ENCODE results near the gene ELP2.
"Not testable (repeated sequence)": the region's sequence is repeated elsewhere in the genome, so short reads cannot be mapped to it uniquely, and the experiment has no call there.

The ELP2 gene, protein sequence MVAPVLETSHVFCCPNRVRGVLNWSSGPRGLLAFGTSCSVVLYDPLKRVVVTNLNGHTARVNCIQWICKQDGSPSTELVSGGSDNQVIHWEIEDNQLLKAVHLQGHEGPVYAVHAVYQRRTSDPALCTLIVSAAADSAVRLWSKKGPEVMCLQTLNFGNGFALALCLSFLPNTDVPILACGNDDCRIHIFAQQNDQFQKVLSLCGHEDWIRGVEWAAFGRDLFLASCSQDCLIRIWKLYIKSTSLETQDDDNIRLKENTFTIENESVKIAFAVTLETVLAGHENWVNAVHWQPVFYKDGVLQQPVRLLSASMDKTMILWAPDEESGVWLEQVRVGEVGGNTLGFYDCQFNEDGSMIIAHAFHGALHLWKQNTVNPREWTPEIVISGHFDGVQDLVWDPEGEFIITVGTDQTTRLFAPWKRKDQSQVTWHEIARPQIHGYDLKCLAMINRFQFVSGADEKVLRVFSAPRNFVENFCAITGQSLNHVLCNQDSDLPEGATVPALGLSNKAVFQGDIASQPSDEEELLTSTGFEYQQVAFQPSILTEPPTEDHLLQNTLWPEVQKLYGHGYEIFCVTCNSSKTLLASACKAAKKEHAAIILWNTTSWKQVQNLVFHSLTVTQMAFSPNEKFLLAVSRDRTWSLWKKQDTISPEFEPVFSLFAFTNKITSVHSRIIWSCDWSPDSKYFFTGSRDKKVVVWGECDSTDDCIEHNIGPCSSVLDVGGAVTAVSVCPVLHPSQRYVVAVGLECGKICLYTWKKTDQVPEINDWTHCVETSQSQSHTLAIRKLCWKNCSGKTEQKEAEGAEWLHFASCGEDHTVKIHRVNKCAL

DNA sequence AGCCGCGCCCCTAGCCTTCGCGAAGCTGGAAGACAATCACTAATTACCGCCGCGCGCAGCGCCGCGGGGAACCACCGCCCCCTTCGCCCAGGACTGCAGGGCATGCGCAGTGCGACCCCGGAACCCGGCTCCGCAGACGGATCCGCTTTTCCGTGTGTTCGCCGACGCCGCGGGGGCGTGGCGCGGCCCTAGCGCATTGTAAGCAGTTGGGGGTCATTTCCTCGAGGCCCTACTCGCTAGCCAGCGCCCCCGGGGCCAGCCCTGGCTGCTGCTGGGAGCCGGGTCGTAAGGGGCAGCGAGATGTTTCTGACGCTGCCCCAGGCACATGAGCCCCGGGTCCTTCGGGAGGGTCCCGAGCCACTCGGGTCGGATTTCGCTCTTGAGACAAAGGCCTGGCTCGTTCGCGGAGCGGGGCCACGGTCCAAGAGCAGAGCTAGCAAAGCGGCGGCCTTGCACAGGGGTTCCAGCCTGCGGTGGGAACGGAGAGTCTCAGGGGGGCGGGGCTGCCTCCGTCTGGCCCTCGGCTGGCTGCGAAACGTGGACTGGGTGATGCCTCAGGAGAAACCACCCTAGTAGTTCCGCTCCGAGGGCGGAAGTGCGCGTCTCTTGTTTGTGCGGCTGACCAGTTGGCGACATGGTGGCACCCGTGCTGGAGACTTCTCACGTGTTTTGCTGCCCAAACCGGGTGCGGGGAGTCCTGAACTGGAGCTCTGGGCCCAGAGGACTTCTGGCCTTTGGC, at the start of gene ELP2, which contains the start of gene SLC39A6:
Gene ELP2, plus strand, starts transcription at position 600 of the 739 bp plus-strand sequence. Its CDS starts 35 bp downstream, at position 635.
Gene SLC39A6, minus strand, starts transcription at position 41 of the 739 bp plus-strand sequence. CDS start 2,333 bp downstream, outside the sequence.
- DNase-seq (ENCODE audit: low read depth in 2 of 2), result peak; percentile 87

DNA sequence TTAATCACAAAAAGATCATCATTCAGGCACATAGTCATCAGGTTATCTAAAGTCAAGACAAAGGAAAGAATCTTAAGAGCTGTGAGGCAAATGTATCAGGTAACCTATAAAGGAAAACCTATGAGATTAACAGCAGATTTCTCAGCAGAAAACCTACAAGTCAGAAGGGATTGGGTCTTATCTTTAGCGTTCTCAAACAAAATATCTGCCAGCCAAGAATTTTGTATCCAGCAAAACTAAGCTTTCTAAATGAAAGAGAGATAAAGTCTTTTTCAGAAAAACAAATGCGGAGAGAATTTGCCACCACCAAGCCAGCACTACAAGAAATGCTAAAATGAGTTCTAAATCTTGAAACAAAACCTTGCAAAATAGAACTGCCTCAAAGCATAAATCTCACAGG, 48.6 kb upstream of the ELP2 start:
- not testable (repeated sequence) for DNase-seq (ENCODE audit: low read depth in 2 of 2)

DNA sequence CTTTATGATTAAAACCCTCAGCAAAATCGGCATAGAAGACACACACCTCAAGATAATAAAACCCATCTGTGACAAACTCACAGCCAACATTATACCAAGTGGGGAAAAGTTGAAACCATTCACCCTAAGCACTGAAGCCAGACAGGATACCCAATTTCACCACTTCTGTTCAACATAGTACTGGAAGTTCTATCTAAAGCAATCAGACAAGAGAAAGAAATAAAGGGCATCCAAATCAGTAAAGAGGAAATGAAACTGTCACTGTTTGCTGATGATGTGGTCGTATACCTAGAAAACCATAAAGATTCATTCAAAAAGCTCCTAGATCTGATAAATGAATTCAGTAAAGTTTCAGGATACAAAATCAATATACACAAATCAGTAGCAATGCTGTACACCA, 46.0 kb upstream of the ELP2 start:
- no peak for DNase-seq (ENCODE audit: low read depth in 2 of 2)

DNA sequence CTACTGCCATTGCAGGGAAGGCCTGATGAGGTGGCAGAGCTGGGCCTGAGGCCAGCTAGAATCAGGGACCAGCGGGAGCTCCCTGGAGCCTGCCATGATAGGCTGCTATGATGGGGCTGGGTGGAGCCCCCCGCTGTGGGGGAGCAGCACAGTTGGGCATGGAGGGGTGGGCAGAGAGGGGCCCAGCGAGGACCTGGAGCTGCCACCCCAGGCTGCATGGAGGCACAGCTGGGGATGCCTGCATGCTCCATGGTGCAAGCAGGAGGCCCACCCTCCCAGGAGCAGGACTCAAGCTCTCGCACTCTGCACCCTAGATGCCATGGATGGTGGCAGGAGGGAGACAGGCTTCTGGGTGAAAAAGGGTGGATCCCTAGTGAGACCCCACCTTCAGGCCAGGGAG, 44.5 kb upstream of the ELP2 start:
- no peak for DNase-seq (ENCODE audit: low read depth in 2 of 2)

DNA sequence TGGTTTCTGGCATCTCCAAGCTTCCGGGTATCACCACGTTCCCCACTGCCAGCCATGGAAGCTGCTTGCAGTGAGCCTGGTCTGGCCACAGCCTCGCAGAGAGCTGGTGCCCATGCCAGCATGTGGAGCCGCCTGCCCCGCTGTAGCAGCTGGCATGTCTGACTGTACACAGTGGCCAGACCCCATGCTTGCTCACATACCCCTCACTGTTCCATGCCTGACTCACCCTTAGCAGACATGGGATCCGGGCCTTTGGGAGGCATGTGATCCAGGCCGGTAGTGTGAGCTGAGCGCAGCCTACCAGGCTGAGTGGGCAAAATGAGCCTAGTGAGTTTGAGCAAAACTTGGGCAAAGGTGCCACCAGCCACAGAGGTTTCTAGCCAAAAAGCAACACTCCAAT, 43.5 kb upstream of the ELP2 start:
- no peak for DNase-seq (ENCODE audit: low read depth in 2 of 2)

DNA sequence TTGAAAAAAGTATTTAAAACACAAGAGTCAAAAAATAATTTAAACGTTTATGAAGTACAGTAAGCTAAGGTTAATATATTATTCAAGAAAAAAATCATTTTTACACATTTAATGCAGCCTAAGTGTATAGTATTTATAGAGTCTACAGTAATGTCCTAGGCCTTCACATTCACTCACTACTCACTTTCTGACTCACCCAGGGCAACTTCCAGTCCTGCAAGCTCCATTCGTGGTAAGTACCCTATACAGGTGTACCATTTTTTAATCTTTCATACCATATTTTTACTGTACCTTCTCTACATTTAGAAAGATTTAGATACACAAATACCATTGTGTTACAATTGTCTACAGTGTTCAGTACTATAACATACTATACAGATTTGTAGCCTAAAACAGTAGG, 41.4 kb upstream of the ELP2 start:
- no peak for DNase-seq (ENCODE audit: low read depth in 2 of 2)

DNA sequence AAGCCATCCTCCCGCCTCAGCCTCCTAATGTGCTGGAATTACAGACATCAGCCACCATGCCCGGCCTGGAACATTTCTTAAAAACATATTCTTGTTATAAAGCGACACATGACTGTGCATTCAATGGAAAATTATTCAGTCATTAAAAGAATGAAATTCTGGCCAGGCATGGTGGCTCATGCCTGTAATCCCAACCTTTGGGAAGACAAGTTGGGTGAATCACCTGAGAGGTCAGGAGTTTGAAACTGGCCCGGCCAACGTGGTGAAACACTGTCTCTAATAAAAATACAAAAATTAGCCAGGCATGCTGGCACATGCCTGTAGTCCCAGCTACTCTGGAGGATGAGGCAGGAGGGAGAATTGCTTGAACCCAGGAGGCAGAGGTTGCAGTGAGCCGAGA, 40.7 kb upstream of the ELP2 start:
- no peak for DNase-seq (ENCODE audit: low read depth in 2 of 2)

DNA sequence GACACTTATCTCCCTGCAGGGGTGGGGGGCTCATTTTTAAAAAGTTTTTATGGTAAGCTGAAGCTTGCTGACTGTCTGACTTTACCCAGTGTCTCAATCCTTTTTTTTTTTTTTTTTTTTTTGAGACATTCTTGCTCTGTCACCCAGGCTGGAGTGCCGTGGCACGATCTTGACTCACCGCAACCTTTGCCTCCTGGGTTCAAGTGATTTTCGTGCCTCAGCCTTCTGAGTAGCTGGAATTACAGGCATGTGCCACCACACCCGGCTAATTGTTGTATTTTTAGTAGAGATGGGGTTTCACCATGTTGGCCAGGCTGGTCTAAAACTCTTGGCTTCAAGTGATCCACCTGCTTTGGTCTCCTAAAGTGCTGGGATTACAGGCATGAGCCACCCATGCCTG, 37.6 kb upstream of the ELP2 start:
- DNase-seq (ENCODE audit: low read depth in 2 of 2), result not testable (repeated sequence)

DNA sequence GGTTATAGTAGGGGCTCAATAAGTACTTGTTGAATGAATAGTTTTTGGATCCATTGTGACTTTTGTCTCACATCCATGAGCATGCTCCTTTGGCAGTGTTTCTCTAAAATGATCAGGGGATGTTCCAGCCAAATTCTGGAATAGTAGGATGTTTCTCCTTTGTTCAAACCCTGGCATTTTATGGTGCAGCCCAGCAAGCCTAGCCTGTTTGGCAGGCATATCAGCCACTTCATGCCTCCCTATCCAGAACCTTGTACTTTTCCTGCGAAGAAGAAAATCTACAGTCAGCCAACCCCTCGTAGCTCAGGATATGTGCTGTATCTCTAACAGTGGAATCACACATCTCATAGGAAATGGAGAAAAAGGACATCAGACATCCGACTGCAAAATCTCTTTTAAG, 35.3 kb upstream of the ELP2 start:
- no peak for DNase-seq (ENCODE audit: low read depth in 2 of 2)

DNA sequence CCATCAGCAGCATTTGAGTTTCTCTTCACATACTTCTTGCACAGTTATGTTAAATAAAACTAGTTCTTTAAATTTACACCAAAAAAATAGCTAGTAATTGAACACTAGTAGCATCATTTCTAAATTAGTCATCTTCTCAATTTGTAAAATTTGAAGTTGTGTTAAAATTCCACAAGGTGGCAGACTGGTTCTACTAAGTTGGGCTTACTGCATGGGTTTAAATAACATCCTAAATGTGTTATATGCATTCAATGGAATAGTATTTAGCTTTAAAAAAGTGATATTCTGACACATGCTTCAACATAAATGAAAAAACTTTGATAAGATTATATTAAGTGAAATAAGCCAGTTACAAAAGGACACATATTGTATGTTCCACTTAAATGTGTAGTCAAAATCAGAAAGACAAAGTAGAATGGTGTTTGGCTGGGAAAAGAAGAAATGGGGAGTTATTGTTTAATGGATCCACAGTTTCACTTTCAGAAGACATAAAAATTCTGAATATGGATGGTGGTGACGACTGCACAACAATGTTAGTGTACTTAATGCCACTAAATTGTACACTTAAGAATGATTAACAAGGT, 33.7 kb upstream of the ELP2 start:
- DNase-seq (ENCODE audit: low read depth in 2 of 2), result peak; percentile 39 to 46

DNA sequence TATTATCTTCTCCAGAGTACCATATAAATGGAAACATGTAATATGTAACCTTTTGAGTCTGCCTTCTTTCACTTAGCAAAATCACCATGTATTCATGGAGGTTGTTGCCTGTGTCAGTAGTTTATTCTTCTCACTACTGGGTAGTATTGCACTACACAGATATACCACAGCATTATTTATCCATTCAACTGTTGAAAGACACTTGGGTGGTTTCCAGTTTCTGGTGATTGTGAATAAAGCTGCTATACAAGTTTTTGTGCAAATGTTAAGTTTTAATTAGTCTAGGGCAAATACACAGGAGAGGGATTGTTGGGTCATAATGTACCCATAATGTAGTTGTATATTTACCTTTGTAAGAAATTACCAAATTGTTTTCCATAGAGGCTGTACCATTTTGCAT, 32.7 kb upstream of the ELP2 start:
- no peak for DNase-seq (ENCODE audit: low read depth in 2 of 2)

DNA sequence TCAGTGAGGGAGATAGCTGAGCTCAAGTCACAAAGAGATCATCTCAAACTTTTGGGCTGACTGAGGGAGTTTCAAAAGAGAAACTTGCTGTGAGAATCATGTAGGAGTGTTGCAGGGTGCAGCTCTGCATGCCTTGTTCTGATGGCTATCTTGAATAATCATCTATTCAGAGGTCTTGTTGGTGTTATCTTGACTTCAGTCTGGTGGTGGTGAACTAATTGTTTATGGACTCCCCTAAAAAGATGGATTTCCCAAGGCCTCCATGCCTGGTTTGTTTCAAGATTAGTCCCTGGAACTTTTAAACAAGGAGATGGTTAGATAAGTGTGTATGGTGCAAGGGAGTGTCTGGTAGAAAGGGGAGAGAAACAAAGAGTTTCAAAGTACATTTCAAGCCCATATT, 30.4 kb upstream of the ELP2 start:
- no peak for DNase-seq (ENCODE audit: low read depth in 2 of 2)

DNA sequence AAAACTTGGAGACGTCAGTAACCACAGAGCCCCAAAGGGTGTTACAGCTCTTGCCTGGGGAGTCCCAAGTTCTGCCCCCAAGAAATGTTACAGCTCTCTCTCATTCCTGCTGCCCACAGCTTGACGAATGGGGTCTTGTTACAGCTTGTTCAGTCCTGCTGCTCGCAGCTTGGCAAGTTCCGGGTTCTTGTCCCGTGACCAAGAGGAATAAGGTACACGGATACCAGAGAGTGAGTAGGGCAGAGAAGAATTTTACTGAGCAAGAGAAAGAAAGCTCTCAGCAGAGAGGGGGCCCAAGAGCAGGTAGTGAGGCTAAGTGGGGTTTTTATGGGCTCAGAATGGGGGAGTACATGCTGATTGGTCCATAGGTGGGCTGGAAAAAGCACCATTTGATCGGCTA, 27.8 kb upstream of the ELP2 start:
- DNase-seq (ENCODE audit: low read depth in 2 of 2), result no peak

DNA sequence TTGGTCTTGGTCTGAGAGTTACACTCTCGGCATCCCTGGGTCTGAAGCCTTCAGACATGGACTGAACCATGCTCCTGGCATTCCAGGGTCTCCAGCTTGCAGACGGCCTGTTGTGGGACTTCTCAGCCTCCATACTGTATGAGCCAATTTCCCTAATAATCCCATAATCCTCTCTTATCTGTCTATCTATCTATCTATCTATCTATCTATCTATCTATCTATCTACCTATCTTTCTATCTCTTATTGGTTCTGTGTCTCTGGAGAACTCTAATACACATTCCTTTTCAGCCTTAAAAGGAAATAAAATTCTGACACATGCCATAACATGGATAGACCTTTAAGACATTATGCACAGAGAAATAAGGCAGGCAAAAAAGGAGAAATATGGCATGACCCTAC, 24.9 kb upstream of the ELP2 start:
- no peak for DNase-seq (ENCODE audit: low read depth in 2 of 2)

DNA sequence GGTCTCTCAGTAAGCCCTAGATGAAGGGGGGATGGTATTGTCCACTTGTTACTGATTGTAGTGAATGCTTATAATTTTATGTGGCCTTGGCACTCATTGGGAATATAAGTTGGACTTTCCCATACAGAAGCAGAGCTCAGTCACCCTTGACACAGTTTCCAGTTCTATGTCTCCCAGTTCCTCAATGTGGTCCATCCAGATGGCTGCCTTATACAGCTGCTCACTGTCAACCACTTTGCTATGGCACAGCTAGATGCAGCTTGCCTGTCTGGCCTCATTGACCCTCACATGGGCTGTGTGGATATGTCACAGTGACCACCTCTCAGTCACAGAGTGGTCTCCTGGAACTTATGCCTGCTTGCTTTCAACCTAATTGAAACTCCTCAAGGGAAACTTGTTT, 22.2 kb upstream of the ELP2 start:
- DNase-seq (ENCODE audit: low read depth in 2 of 2), result no peak

DNA sequence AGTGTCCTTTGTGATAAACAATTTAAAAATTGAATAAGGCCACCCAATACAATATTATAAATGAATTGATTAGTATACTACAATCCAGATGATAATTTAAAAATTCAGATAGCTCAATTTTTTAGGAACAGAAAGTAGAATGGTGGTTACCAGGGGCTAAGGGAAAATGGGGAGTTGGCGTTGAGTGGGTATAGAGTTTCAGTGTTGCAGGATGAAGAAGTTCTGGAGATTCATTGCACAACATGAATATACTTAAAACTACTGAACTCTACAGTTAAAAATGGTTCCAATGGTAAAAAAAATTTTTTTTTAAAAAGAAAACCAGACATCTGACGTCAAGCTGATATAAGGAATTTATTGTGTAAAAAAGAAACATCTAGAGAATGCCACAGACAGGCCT, 21.5 kb upstream of the ELP2 start:
- no peak for DNase-seq (ENCODE audit: low read depth in 2 of 2)

DNA sequence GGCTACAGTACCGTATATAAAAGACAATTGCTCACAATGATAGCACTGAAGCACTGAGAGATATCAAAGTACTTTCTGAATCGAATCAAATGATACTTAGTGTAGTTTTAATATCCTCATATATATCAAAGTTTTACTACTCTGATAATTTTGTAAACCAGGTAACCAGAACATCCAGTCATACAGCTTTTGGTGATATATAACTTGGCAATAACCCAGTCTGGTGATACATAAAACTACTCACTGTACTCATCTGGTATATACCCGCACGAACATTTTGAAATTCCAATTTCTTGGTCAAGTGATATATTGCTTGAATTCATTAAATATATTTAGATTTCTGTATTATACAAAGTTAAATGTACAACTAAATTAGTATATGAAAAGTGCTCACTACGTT, 21.1 kb upstream of the ELP2 start:
- DNase-seq (ENCODE audit: low read depth in 2 of 2), result no peak

DNA sequence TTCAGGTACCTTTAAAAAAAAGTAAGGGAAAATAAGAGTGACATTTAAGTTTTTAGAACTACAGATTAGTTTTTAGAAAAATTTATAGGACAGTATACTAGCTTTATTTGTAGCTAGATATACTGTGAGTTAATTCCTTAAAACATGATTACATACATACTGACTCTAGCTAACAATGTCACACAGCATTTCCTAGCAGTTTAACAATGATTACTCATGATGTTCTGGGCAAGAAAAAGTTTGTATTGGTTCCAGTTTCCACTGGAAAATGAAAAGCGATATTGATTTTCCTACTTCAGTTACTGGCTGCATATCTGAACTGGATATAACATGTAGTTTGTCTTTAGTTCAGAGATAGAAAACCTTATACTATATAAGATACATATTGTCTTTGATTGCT, 20.0 kb upstream of the ELP2 start:
- no peak for DNase-seq (ENCODE audit: low read depth in 2 of 2)

DNA sequence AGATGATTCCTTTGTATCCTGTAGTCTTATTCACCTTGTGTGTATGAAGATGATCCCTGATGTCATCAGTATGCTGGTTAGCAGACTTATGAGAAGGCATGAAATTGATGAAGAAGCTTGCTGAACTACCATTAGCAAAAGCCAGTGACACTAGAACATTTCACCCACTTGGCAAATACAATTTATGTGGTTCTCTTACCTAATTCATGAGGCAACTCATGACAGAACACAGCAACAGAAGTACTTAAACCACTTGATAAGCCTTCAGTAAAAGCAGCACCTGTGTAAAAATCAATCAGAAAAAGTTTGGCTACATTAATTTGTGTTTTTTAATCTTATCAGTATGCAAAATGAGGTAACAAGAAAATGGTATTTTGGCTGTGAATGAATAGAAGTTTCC, 17.4 kb upstream of the ELP2 start:
- DNase-seq (ENCODE audit: low read depth in 2 of 2), result no peak

DNA sequence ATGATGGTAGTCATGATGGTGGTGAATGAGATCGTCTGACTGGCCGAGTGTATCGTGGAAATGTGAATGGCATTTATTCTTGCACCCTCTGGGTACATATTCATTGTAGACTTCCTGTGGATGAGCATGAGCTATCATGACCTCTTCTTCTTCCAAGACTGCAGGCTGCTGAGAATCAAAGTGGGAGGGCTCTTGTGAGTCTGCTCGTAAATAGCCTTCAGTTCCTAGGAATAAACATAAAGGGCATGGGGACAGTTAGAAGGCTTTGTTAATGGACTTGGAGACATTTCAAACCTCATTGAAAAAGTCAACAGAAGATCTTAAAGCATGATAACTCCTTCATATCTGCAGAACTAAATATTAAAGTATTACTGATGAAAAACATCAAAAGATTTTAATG, 15.4 kb upstream of the ELP2 start:
- no peak for DNase-seq (ENCODE audit: low read depth in 2 of 2)

DNA sequence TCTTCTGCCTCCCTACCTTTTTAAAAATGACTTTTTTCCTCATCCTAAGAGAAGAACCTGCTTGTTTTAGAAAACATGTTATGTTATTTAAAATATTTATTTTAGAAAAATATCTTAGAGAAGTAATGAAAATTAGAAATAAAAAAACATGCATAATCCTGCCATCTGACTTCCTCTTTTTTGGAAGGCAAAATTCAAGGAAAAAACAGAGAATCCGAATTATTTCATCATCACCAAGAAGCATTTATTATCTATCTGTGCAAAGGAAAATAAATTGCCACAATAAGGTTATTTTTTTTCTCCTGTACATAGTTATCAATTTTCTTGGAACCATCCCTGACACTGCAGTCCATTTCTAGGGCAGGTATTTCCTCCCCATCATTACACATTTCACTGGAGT, 15.0 kb upstream of the ELP2 start:
- DNase-seq (ENCODE audit: low read depth in 2 of 2), result no peak

DNA sequence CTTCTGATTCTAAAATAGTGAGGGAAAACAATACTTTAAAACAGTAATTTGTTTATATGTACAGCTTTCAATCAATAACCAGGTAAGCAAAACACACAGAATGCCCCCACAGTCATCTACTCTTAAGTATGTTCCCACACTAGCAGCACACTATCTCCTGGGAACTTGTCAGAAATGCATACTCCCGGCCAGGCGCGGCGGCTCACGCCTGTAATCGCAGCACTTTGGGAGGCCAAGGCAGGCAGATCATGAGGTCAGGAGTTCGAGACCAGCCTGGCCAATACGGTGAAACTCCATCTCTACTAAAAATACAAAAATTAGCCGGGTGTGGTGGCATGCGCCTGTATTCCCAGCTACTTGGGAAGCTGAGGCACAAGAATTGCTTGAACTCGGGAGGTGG, 12.9 kb upstream of the ELP2 start:
- not testable (repeated sequence) for DNase-seq (ENCODE audit: low read depth in 2 of 2)
